H1 (cell line): ENCODE data around the gene MBOAT2. TPM values are rescaled to one million over a fixed set of nuclear protein-coding genes. Genes with fewer than 3 reads are reported as not detected.

Experiments used
- CTCF ChIA-PET: fragments of 300-600 bp; sonication (Branson Sonifier 250); formaldehyde crosslinking; loops from one replicate; lab custom pipeline; 2021; ENCODE audit not compliant: partially characterized antibody; lab: Charles Lee
- POLR2A ChIA-PET: fragments of 300-600 bp; sonication (Branson Sonifier 250); formaldehyde crosslinking; loops from one replicate; lab custom pipeline; 2021; ENCODE audit warnings: inconsistent platforms; ENCODE audit not compliant: partially characterized antibody; lab: Charles Lee
- DNase-seq, 2 experiments: peaks; one replicate each; pipeline versions ENCODE4 v3.0.0 to v3.0.0-alpha.2; 2010 to 2022; ENCODE audit warnings: low spot score in 2 of 2, low read depth in 1 of 2, mixed read lengths in 1 of 2
- FAIRE-seq: peaks from 2 replicates; lab custom pipeline; 2011; peaks lifted over from hg19 to GRCh38; lab: Jason Lieb, UNC
- H2AFZ ChIP-seq: 2 replicates; pipeline ENCODE4 v1.8.1; 2012; ENCODE audit warnings: low read length, inconsistent platforms
- H2AK5ac ChIP-seq: 2 replicates; pipeline ENCODE4 v1.6.1; 2013; ENCODE audit warnings: low read depth, low read length
- H2BK120ac ChIP-seq: replicated peaks from 2 replicates; pipeline ENCODE3; 2013; ENCODE audit warnings: low read depth, low read length, inconsistent platforms
- H2BK12ac ChIP-seq: 2 replicates; pipeline ENCODE4 v1.6.1; 2013; ENCODE audit warnings: low read depth, low read length
- H2BK15ac ChIP-seq: 2 replicates; pipeline ENCODE4 v1.6.1; 2013; ENCODE audit warnings: low read length
- H2BK20ac ChIP-seq: 2 replicates; pipeline ENCODE4 v1.6.1; 2013; ENCODE audit warnings: low read length
- H2BK5ac ChIP-seq: 2 replicates; pipeline ENCODE4 v1.6.1; 2013; ENCODE audit warnings: low read depth, low read length
- H3K14ac ChIP-seq: 2 replicates; pipeline ENCODE4 v1.6.1; 2013; ENCODE audit warnings: inconsistent platforms; ENCODE audit not compliant: insufficient read length
- H3K18ac ChIP-seq: 2 replicates; pipeline ENCODE4 v1.6.1; 2013; ENCODE audit warnings: low read length; ENCODE audit errors: extremely low read depth
- H3K23ac ChIP-seq: 2 replicates; pipeline ENCODE4 v1.6.1; 2013; ENCODE audit warnings: inconsistent platforms; ENCODE audit not compliant: insufficient read length
- H3K23me2 ChIP-seq: 2 replicates; pipeline ENCODE4 v1.6.1; 2013; ENCODE audit warnings: low read depth, low read length
- H3K27ac ChIP-seq: 2 replicates; pipeline ENCODE4 v1.6.1; 2011; ENCODE audit warnings: low read depth, low read length, inconsistent platforms
- H3K27me3 ChIP-seq, 4 experiments: replicated peaks in 1 of 4; 1 replicate in 1 of 4; 2 replicates in 3 of 4; pipeline versions ENCODE4 v1.6.1 to v1.8.1; 2011 to 2013; ENCODE audit warnings: low read length in 3 of 4, mild to moderate bottlenecking in 3 of 4, inconsistent platforms in 2 of 4, mixed read lengths in 2 of 4, moderate library complexity in 1 of 4; ENCODE audit not compliant: control insufficient read depth in 3 of 4, insufficient read depth in 3 of 4; ENCODE audit errors: extremely low read depth in 1 of 4
- H3K36me3 ChIP-seq, 4 experiments: 2 replicates each; pipeline versions ENCODE4 v1.6.1 to v1.8.1; 2011 to 2013; ENCODE audit warnings: mild to moderate bottlenecking in 4 of 4, low read length in 3 of 4, moderate library complexity in 2 of 4, control low read depth in 1 of 4, inconsistent platforms in 1 of 4; ENCODE audit not compliant: insufficient read depth in 4 of 4, control insufficient read depth in 2 of 4
- H3K4ac ChIP-seq: replicated peaks from 2 replicates; pipeline ENCODE3; 2013; ENCODE audit warnings: low read length, low read depth, mixed read lengths, inconsistent platforms; ENCODE audit not compliant: insufficient read length
- H3K4me1 ChIP-seq, 4 experiments: replicated peaks in 1 of 4; 1 replicate in 1 of 4; 2 replicates in 3 of 4; pipeline versions ENCODE4 v1.6.1 to v1.8.1; 2011 to 2013; ENCODE audit warnings: low read length in 3 of 4, inconsistent platforms in 2 of 4, mixed read lengths in 1 of 4; ENCODE audit not compliant: insufficient read depth in 4 of 4, control insufficient read depth in 3 of 4
- H3K4me2 ChIP-seq, 2 experiments: 2 replicates each; pipeline versions ENCODE4 v1.6.1 to v1.8.1; 2011 to 2013; ENCODE audit warnings: low read depth in 2 of 2, low read length in 2 of 2, control low read depth in 1 of 2, inconsistent platforms in 1 of 2, mild to moderate bottlenecking in 1 of 2; ENCODE audit not compliant: insufficient read depth in 1 of 2
- H3K4me3 ChIP-seq, 4 experiments: fragments of 200-600, 300-600 bp in 1 of 4; sonication (generic), shearing (Covaris generic), sonication (Bioruptor Twin) in 1 of 4; 2 replicates each; pipeline versions ENCODE4 v1.5.1 to v1.8.1; 2011 to 2016; ENCODE audit warnings: low read length in 4 of 4, low read depth in 3 of 4, control low read depth in 2 of 4, inconsistent platforms in 2 of 4, mild to moderate bottlenecking in 2 of 4, mixed read lengths in 1 of 4, moderate library complexity in 1 of 4; ENCODE audit not compliant: insufficient read depth in 2 of 4; ENCODE audit errors: extremely low read depth in 1 of 4
- H3K56ac ChIP-seq: replicated peaks from 2 replicates; pipeline ENCODE3; 2013; ENCODE audit warnings: low read depth, mild to moderate bottlenecking, mixed read lengths, low read length, inconsistent platforms; ENCODE audit not compliant: insufficient read length
- H3K79me1 ChIP-seq: 2 replicates; pipeline ENCODE4 v1.6.1; 2013; ENCODE audit warnings: low read depth, low read length, control low read depth
- H3K79me2 ChIP-seq, 2 experiments: 2 replicates each; pipeline versions ENCODE4 v1.6.1 to v1.8.1; 2012 to 2013; ENCODE audit warnings: low read length in 2 of 2, mild to moderate bottlenecking in 2 of 2, inconsistent platforms in 1 of 2; ENCODE audit not compliant: insufficient read depth in 2 of 2, control insufficient read depth in 1 of 2
- H3K9ac ChIP-seq, 4 experiments: replicated peaks in 1 of 4; 1 replicate in 1 of 4; 2 replicates in 3 of 4; pipeline versions ENCODE4 v1.6.1 to v1.8.1; 2011 to 2013; ENCODE audit warnings: low read depth in 3 of 4, low read length in 3 of 4, control low read depth in 2 of 4, mild to moderate bottlenecking in 2 of 4, moderate library complexity in 2 of 4, inconsistent platforms in 1 of 4; ENCODE audit errors: extremely low read depth in 1 of 4
- H3K9me3 ChIP-seq, 2 experiments: 2 replicates each; pipeline versions ENCODE4 v1.6.1 to v1.8.1; 2012 to 2013; ENCODE audit warnings: mild to moderate bottlenecking in 2 of 2, moderate library complexity in 2 of 2, control low read depth in 1 of 2, inconsistent platforms in 1 of 2, low read depth in 1 of 2, low read length in 1 of 2, mixed read lengths in 1 of 2; ENCODE audit not compliant: insufficient read depth in 2 of 2
- H4K20me1 ChIP-seq, 2 experiments: replicated peaks in 1 of 2; 2 replicates each; pipeline versions ENCODE3 to v1.8.1; 2011 to 2013; ENCODE audit warnings: inconsistent platforms in 2 of 2, low read length in 2 of 2, mild to moderate bottlenecking in 1 of 2; ENCODE audit not compliant: insufficient read depth in 2 of 2, control insufficient read depth in 1 of 2
- H4K5ac ChIP-seq: 2 replicates; pipeline ENCODE4 v1.6.1; 2013; ENCODE audit warnings: low read length, low read depth, mixed read lengths, inconsistent platforms; ENCODE audit not compliant: insufficient read length
- H4K8ac ChIP-seq: 2 replicates; pipeline ENCODE4 v1.8.0; 2013; ENCODE audit warnings: mild to moderate bottlenecking, moderate library complexity, low read length, inconsistent platforms; ENCODE audit not compliant: insufficient read depth; ENCODE audit errors: extremely low read depth
- H4K91ac ChIP-seq: replicated peaks from 2 replicates; pipeline ENCODE3; 2013; ENCODE audit warnings: low read length, mixed read lengths, inconsistent platforms; ENCODE audit not compliant: insufficient read length
- ASH2L ChIP-seq: fragments of 200-600, 300-600 bp; sonication (generic); IDR thresholded peaks from one replicate; pipeline ENCODE4 v1.7.1; 2017; ENCODE audit warnings: low read length
- BACH1 ChIP-seq: IDR thresholded peaks from 2 replicates; pipeline ENCODE4 v1.6.1; 2012; ENCODE audit warnings: low read length, improper control_type of control experiment
- CHD2 ChIP-seq: IDR thresholded peaks from 2 replicates; pipeline ENCODE4 v1.6.1; 2012; ENCODE audit warnings: low read length, improper control_type of control experiment
- CREB1 ChIP-seq: IDR thresholded peaks from 2 replicates; pipeline ENCODE4 v1.6.1; 2012; ENCODE audit warnings: inconsistent platforms
- EP300 ChIP-seq, 2 experiments: IDR thresholded peaks; 1 replicate in 1 of 2; 2 replicates in 1 of 2; pipeline ENCODE4 v1.6.1; 2011 to 2012; ENCODE audit warnings: low read depth in 2 of 2, low read length in 2 of 2, mild to moderate bottlenecking in 2 of 2, borderline replicate concordance in 1 of 2, inconsistent platforms in 1 of 2, moderate library complexity in 1 of 2
- KDM1A ChIP-seq: fragments of 200-600, 300-600 bp; sonication (generic); IDR thresholded peaks from 2 replicates; pipeline ENCODE4 v1.7.1; 2016; ENCODE audit warnings: mild to moderate bottlenecking, low read length, borderline replicate concordance
- KDM4A ChIP-seq: IDR thresholded peaks from one replicate; pipeline ENCODE4 v1.7.1; 2012; ENCODE audit warnings: low read depth, mild to moderate bottlenecking, moderate library complexity, low read length, inconsistent platforms; ENCODE audit not compliant: severe bottlenecking
- MAFK ChIP-seq: IDR thresholded peaks from 2 replicates; pipeline ENCODE4 v1.6.1; 2012; ENCODE audit warnings: low read depth, mild to moderate bottlenecking, improper control_type of control experiment, low read length
- POU5F1 ChIP-seq: IDR thresholded peaks from 2 replicates; pipeline ENCODE4 v1.6.1; 2011; ENCODE audit warnings: low read depth, mild to moderate bottlenecking, low read length, moderate library complexity
- SAP30 ChIP-seq: fragments of 300-600 bp; sonication (generic); IDR thresholded peaks from 2 replicates; pipeline ENCODE4 v1.7.1; 2012; ENCODE audit warnings: low read length, moderate library complexity, mild to moderate bottlenecking, inconsistent platforms; ENCODE audit not compliant: insufficient read depth, insufficient replicate concordance
- SIN3A ChIP-seq, 2 experiments: IDR thresholded peaks in 1 of 2; conservative IDR thresholded peaks in 1 of 2; 2 replicates each; pipeline ENCODE4 v1.6.1; 2011 to 2012; ENCODE audit warnings: low read length in 2 of 2, improper control_type of control experiment in 1 of 2, low read depth in 1 of 2, mild to moderate bottlenecking in 1 of 2
- SP1 ChIP-seq: IDR thresholded peaks from 2 replicates; pipeline ENCODE4 v1.6.1; 2011; ENCODE audit warnings: low read depth, low read length
- SP4 ChIP-seq: IDR thresholded peaks from 2 replicates; pipeline ENCODE4 v1.6.1; 2012; ENCODE audit warnings: low read length, inconsistent platforms
- WGBS, 2 experiments: shearing (Covaris generic) in 1 of 2; methylation state at CpG; one replicate each; pipeline versions ENCODE4 v1.1.6 to v1.1.7; 2013 to 2015; ENCODE audit warnings: low lambda C conversion rate in 2 of 2, mixed read lengths in 2 of 2, inconsistent platforms in 1 of 2, low coverage in 1 of 2, missing lambda C conversion rate in 1 of 2; ENCODE audit not compliant: insufficient replicate concordance in 2 of 2, insufficient coverage in 1 of 2, insufficient read length in 1 of 2; ENCODE audit errors: extremely low coverage in 1 of 2, missing lambda C conversion rate in 1 of 2; 5-methylcytosine and 5-hydroxymethylcytosine counted together
- polyA plus RNA-seq, 7 experiments: library from polyadenylated mRNA; depleted of rRNA in 3 of 7; stranded (reverse) in 5 of 7; unstranded in 2 of 7; fragments of >200 nt in 5 of 7; fragments of 200-250 nt in 2 of 7; gene quantifications; 1 replicate in 5 of 7; 2 replicates in 1 of 7; 4 replicates in 1 of 7; pipeline versions ENCODE4 v1.2.1 to v1.2.3, GENCODE V29; 2011 to 2013; ENCODE audit warnings: missing spikeins in 2 of 7, mixed read lengths in 2 of 7
- total RNA-seq: library from RNA; stranded (reverse); fragmentation: NEBNext Ultra II Directional; extraction: Animal tissue kit (Norgen Biotek cat#: 25700); gene quantifications from 2 replicates; pipeline ENCODE4 v1.2.1, GENCODE V29; 2021
- TF ChIP-seq, protein P1 (sequence below): IDR thresholded peaks from 2 replicates; pipeline ENCODE4 v1.6.1; 2011; ENCODE audit warnings: low read depth, mild to moderate bottlenecking, low read length; ENCODE audit not compliant: insufficient read depth

MBOAT2 gene
- total and polyA plus RNA-seq, 2 of the 8 experiments (the other 6 are each of a cell fraction or from before 2014, with no cell fraction given): 11.2 to 23.4 TPM

DNA sequence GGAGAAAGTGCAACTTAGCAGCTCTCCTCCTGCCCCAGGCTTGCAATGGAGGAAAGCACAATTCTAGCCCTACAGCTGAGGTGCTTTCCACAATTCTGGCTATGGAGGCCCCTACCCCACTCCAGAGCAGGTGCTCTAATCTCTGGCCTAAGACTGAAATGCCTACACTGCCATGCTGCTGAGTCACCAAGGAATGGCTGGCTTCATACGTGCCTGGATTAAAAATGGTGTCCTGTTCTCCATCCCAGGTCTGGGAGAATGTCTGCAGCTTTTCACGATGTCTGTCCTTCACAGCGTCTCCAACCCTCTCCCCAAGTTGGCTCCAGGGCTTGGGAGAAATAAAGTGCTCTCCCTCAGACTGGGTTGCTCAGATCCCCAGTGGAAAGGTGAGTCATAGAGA lies 48.5 kb downstream of the MBOAT2 start:
- Histone ChIP-seq H4K91ac (no peak overlapping the region), H3K23me2 (no peaks in the 10 kb centered on the region), H2BK5ac (no peak overlapping the region), H3K4me3 (no peak overlapping the region), H4K5ac (no peak overlapping the region), H3K56ac (no peak overlapping the region), H3K79me2 (peaks cover 0 to 12% of the 10 kb centered on the region in 2 experiments; a peak in 1 of 4 replicates), H3K27me3 (no peaks in the 10 kb centered on the region), H3K4ac (no peak overlapping the region), H2AK5ac (no peak overlapping the region), H3K36me3 (no peaks in the 10 kb centered on the region; a peak in 4 of 8 replicates), H2BK120ac (no peak overlapping the region), H3K14ac (no peak overlapping the region), H2BK20ac (no peak overlapping the region), H3K79me1 (peaks cover 4% of the 10 kb centered on the region; the same call in 1 of the 2 replicates), H3K23ac (no peak overlapping the region), H2BK15ac (no peak overlapping the region), H4K8ac (no peak overlapping the region; the same call in 1 of the 2 replicates), H2BK12ac (no peak overlapping the region), H2AFZ (no peak overlapping the region), H3K4me2 (no peak overlapping the region), H3K4me1 (no peaks in the 10 kb centered on the region; a peak in 1 of 7 replicates), H3K9me3 (peaks cover 0 to 5% of the 10 kb centered on the region in 2 experiments; a peak in 1 of 4 replicates), H3K9ac (no peak overlapping the region), H3K18ac (no peak overlapping the region), H4K20me1 (no peaks in the 10 kb centered on the region), H3K27ac (no peak overlapping the region)
- FAIRE-seq (no peak), DNase-seq (no peak)
- CTCF ChIA-PET: no interaction called here
- 85% methylated on average over 3 of the region's 3 CpGs; no CpG with 5 or more reads in 1 of the 2 experiments for WGBS, 2 experiments
- POLR2A ChIA-PET: no interaction called here
- TF ChIP-seq MAFK: no peak
- TF ChIP-seq SAP30: no peak
- no peak for TF ChIP-seq SIN3A (conservative IDR thresholded peaks at IDR 0.05 in 1 of 2, IDR thresholded peaks at IDR 0.05 in 1 of 2; ENCODE audit: low read depth in 1 of 2, low read length in 2 of 2)
- TF ChIP-seq, protein P1, sequence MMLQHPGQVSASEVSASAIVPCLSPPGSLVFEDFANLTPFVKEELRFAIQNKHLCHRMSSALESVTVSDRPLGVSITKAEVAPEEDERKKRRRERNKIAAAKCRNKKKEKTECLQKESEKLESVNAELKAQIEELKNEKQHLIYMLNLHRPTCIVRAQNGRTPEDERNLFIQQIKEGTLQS: no peak
- TF ChIP-seq SP4: no peak
- no peak for TF ChIP-seq CHD2
- TF ChIP-seq SP1: no peak
- TF ChIP-seq EP300 (IDR thresholded peaks at IDR 0.05; ENCODE audit: borderline replicate concordance in 1 of 2, low read depth in 2 of 2, low read length in 2 of 2): no peak
- TF ChIP-seq CREB1: no peak
- no peak for TF ChIP-seq BACH1
- no peak for TF ChIP-seq ASH2L
- no peak for TF ChIP-seq KDM1A
- no peak for TF ChIP-seq POU5F1
- TF ChIP-seq KDM4A: no peak
